Fibroblast of skin of left biceps (primary cell): ENCODE results near the gene CLDN17.

Experiments used
- DNase-seq, 2 experiments: peaks; one replicate each; pipeline ENCODE4 v3.0.0-alpha.2; 2013; ENCODE audit warnings: low read depth in 2 of 2

The CLDN17 gene

GRCh38 chr21:30117631-30118030 lies 49.0 kb downstream of the CLDN17 start:
- DNase-seq: no peak

GRCh38 chr21:30116479-30116878 lies 50.1 kb downstream of the CLDN17 start:
- DNase-seq: no peak
